HEK293 (cell line): Measurements from ENCODE around the gene BSCL2.

Source experiments
- CTCF ChIA-PET: fragments of 350-600 bp; formaldehyde crosslinking; extraction: SDS; loops from one replicate; lab custom pipeline; 2021; ENCODE audit warnings: antibody characterized with exemption; lab: Yijun Ruan, JAX
- POLR2A ChIA-PET: fragments of 300-600 bp; formaldehyde crosslinking; extraction: SDS; loops from one replicate; lab custom pipeline; 2020; ENCODE audit warnings: antibody characterized with exemption, inconsistent platforms; lab: Yijun Ruan, JAX
- H3K27ac ChIP-seq: fragments of 200-500 bp; sonication (Bioruptor generic); 2 replicates; pipeline ENCODE4 v1.5.1; 2014; ENCODE audit warnings: low read depth, low read length, control low read depth, inconsistent platforms; ENCODE audit errors: extremely low read depth
- H3K36me3 ChIP-seq, 2 experiments: fragments of 200-500 bp in 1 of 2; sonication (Bioruptor generic) in 1 of 2; 1 replicate in 1 of 2; 2 replicates in 1 of 2; pipeline ENCODE4 v1.5.1; 2014 to 2017; ENCODE audit warnings: inconsistent platforms in 2 of 2, low read length in 2 of 2; ENCODE audit not compliant: control insufficient read depth in 2 of 2, insufficient read depth in 1 of 2
- H3K4me1 ChIP-seq: fragments of 200-500 bp; sonication (Bioruptor generic); 2 replicates; pipeline ENCODE4 v1.5.1; 2014; ENCODE audit warnings: mild to moderate bottlenecking, low read length, inconsistent platforms; ENCODE audit not compliant: control insufficient read depth, insufficient read depth
- H3K4me3 ChIP-seq: 2 replicates; pipeline ENCODE4 v1.5.1; 2011; ENCODE audit warnings: low read depth, mild to moderate bottlenecking, control low read depth, low read length, moderate library complexity
- H3K9me3 ChIP-seq: fragments of 200-500 bp; sonication (Bioruptor generic); 2 replicates; pipeline ENCODE4 v1.5.1; 2014; ENCODE audit warnings: low read depth, low read length, inconsistent platforms; ENCODE audit not compliant: control insufficient read depth, insufficient read depth
- KLF10 ChIP-seq: fragments of 450-650 bp; IDR thresholded peaks from 2 replicates; pipeline ENCODE4 v1.5.1; 2018; ENCODE audit warnings: missing biosample characterization, mild to moderate bottlenecking, missing genetic modification characterization
- OVOL3 ChIP-seq: fragments of 450-650 bp; formaldehyde crosslinking; IDR thresholded peaks from 2 replicates; pipeline ENCODE4 v1.5.1; 2016; ENCODE audit warnings: missing biosample characterization, missing genetic modification characterization
- PRDM2 ChIP-seq: fragments of 450-650 bp; formaldehyde crosslinking; IDR thresholded peaks from 2 replicates; pipeline ENCODE4 v1.5.1; 2016; ENCODE audit warnings: missing biosample characterization, missing genetic modification characterization, borderline replicate concordance
- RBAK ChIP-seq: fragments of 450-650 bp; formaldehyde crosslinking; IDR thresholded peaks from 2 replicates; pipeline ENCODE4 v1.5.1; 2016; ENCODE audit warnings: missing biosample characterization, missing genetic modification characterization
- SALL2 ChIP-seq: fragments of 450-650 bp; formaldehyde crosslinking; IDR thresholded peaks from 2 replicates; pipeline ENCODE4 v1.5.0; 2017; ENCODE audit warnings: missing biosample characterization, mild to moderate bottlenecking, missing genetic modification characterization, borderline replicate concordance
- SP7 ChIP-seq: fragments of 450-650 bp; formaldehyde crosslinking; IDR thresholded peaks from 2 replicates; pipeline ENCODE4 v1.5.1; 2016; ENCODE audit warnings: missing biosample characterization, missing genetic modification characterization
- ZNF140 ChIP-seq: fragments of 450-650 bp; formaldehyde crosslinking; IDR thresholded peaks from 2 replicates; pipeline ENCODE4 v1.5.1; 2016; ENCODE audit warnings: missing biosample characterization, missing genetic modification characterization
- ZNF174 ChIP-seq: fragments of 450-650 bp; formaldehyde crosslinking; IDR thresholded peaks from 2 replicates; pipeline ENCODE4 v1.5.0; 2017; ENCODE audit warnings: missing biosample characterization, mild to moderate bottlenecking, missing genetic modification characterization
- ZNF202 ChIP-seq: fragments of 450-650 bp; formaldehyde crosslinking; IDR thresholded peaks from 2 replicates; pipeline ENCODE4 v1.5.1; 2016; ENCODE audit warnings: missing biosample characterization, missing genetic modification characterization, borderline replicate concordance
- ZNF350 ChIP-seq: fragments of 450-650 bp; formaldehyde crosslinking; IDR thresholded peaks from 2 replicates; pipeline ENCODE4 v1.5.0; 2017; ENCODE audit warnings: missing biosample characterization, mild to moderate bottlenecking, missing genetic modification characterization
- ZNF433 ChIP-seq: fragments of 450-650 bp; formaldehyde crosslinking; IDR thresholded peaks from 2 replicates; pipeline ENCODE4 v1.5.1; 2016; ENCODE audit warnings: missing biosample characterization, missing genetic modification characterization, low read depth
- ZNF548 ChIP-seq: fragments of 450-650 bp; formaldehyde crosslinking; IDR thresholded peaks from 2 replicates; pipeline ENCODE4 v1.5.1; 2016; ENCODE audit warnings: missing biosample characterization, missing genetic modification characterization
- ZNF658 ChIP-seq: fragments of 450-650 bp; formaldehyde crosslinking; IDR thresholded peaks from 2 replicates; pipeline ENCODE4; 2016; ENCODE audit warnings: missing biosample characterization, missing genetic modification characterization
- ZNF76 ChIP-seq: fragments of 450-650 bp; formaldehyde crosslinking; IDR thresholded peaks from 2 replicates; pipeline ENCODE4; 2016; ENCODE audit warnings: low read depth, missing biosample characterization, missing genetic modification characterization, borderline replicate concordance
- ZNF830 ChIP-seq: fragments of 450-650 bp; IDR thresholded peaks from 2 replicates; pipeline ENCODE4 v1.5.0; 2018; ENCODE audit warnings: missing biosample characterization, missing genetic modification characterization, low read depth, mild to moderate bottlenecking, moderate library complexity
- ZXDB ChIP-seq: fragments of 450-650 bp; formaldehyde crosslinking; IDR thresholded peaks from 2 replicates; pipeline ENCODE4 v1.5.1; 2016; ENCODE audit warnings: missing biosample characterization, missing genetic modification characterization
- TF ChIP-seq, protein P1 (sequence below): fragments of 450-650 bp; formaldehyde crosslinking; IDR thresholded peaks from 2 replicates; pipeline ENCODE4 v1.5.1; 2016; ENCODE audit warnings: missing biosample characterization, missing genetic modification characterization

Gene BSCL2

DNA sequence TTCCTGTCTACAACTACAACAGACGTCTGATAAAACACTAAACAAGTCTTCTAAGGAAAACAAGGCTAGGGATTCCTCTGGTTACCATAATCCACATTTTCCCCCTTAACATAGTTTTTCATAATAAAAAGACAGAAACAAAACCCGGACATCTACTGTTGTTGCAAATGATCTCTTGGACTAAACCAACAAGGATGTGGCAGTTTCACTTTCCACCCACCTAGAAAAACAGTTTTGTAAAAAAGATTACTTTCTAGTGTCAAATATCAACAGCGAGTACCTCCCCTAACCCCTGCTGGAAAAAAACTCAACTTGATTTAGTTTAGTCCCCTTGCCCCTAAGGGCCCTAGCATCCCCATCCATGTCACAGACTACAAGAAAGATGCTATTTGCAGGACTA is 5.6 kb upstream of the BSCL2 start (continued):
- no peak for TF ChIP-seq PRDM2 (tag by site-specific recombination)
- TF ChIP-seq, protein P1, sequence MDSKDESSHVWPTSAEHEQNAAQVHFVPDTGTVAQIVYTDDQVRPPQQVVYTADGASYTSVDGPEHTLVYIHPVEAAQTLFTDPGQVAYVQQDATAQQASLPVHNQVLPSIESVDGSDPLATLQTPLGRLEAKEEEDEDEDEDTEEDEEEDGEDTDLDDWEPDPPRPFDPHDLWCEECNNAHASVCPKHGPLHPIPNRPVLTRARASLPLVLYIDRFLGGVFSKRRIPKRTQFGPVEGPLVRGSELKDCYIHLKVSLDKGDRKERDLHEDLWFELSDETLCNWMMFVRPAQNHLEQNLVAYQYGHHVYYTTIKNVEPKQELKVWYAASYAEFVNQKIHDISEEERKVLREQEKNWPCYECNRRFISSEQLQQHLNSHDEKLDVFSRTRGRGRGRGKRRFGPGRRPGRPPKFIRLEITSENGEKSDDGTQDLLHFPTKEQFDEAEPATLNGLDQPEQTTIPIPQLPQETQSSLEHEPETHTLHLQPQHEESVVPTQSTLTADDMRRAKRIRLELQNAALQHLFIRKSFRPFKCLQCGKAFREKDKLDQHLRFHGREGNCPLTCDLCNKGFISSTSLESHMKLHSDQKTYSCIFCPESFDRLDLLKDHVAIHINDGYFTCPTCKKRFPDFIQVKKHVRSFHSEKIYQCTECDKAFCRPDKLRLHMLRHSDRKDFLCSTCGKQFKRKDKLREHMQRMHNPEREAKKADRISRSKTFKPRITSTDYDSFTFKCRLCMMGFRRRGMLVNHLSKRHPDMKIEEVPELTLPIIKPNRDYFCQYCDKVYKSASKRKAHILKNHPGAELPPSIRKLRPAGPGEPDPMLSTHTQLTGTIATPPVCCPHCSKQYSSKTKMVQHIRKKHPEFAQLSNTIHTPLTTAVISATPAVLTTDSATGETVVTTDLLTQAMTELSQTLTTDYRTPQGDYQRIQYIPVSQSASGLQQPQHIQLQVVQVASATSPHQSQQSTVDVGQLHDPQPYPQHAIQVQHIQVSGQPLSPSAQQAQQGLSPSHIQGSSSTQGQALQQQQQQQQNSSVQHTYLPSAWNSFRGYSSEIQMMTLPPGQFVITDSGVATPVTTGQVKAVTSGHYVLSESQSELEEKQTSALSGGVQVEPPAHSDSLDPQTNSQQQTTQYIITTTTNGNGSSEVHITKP (tag by site-specific recombination): 0 out of 2 replicates have a peak, but pooled peaks have one; percentile 29
- TF ChIP-seq SALL2 (tag by site-specific recombination): no peak
- no peak for TF ChIP-seq ZNF830

DNA sequence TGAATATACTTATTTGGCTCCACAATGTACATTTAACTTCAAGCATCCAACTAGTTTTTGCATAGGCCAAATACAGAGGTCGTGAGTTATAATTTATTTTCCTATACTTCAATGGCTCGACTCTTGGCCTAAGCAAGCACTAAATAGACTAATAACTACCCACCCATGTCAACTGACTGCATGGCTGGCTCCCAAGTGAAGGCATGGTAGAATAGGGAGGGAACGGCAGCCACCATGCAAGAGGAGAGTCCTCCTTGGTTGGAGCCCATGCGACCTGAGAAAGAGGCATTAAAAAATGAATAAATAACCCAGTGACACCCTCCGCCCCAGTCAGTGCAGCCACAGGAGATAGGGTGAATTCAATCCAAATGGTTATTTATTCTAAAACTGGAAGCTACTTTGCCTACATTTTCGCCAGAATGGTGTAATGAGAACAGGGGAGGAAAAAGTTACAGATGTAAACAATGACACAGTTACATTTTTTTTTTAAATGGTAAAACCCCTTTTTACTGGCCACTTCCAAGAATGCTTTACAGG is 5.1 kb upstream of the BSCL2 start:
- Histone ChIP-seq H3K9me3 (no peaks in the 10 kb centered on the region), H3K36me3 (peaks cover 10 to 97% of the 10 kb centered on the region in 2 experiments), H3K27ac (no peak overlapping the region), H3K4me3 (no peak overlapping the region), H3K4me1 (no peaks in the 10 kb centered on the region)
- ChIA-PET POLR2A (no interaction called here), CTCF (interaction anchor here (0.7 kb wide), 1 partner anchor 11 kb away, joined by 3 read pairs; no protein-coding TSS in a partner anchor)
- no peak for TF ChIP-seq ZXDB (tag by site-specific recombination)
- no peak for TF ChIP-seq ZNF202 (tag by site-specific recombination)
- TF ChIP-seq ZNF76 (tag by site-specific recombination): no peak
- TF ChIP-seq ZNF658 (tag by site-specific recombination): no peak
- no peak for TF ChIP-seq ZNF350
- no peak for TF ChIP-seq ZNF140 (tag by site-specific recombination)
- no peak for TF ChIP-seq OVOL3 (tag by site-specific recombination)
- TF ChIP-seq RBAK: no peak
- no peak for TF ChIP-seq SP7 (tag by site-specific recombination)
- no peak for TF ChIP-seq ZNF548 (tag by site-specific recombination)
- TF ChIP-seq ZNF174 (tag by site-specific recombination): no peak
- TF ChIP-seq KLF10 (tag by site-specific recombination): no peak
- TF ChIP-seq, protein P1 (tag by site-specific recombination): no peak
- no peak for TF ChIP-seq ZNF433 (tag by site-specific recombination)
